Lower leg skin (tissue), 3 donors: ENCODE measurements around the gene VN1R5.

Experiments used
- POLR2A ChIP-seq, 2 donors: fragments of 450-650 bp; IDR thresholded peaks; one replicate each; pipeline ENCODE4 v1.6.1; 2016 to 2017; ENCODE audit warnings: antibody characterized with exemption in 2 of 2, mild to moderate bottlenecking in 1 of 2, moderate library complexity in 1 of 2
- TF ChIP-seq, protein P1 (sequence below), 3 donors: fragments of 450-650 bp; IDR thresholded peaks; one replicate each; pipeline ENCODE4 v1.5.1; 2016; ENCODE audit warnings: antibody characterized with exemption in 3 of 3, mild to moderate bottlenecking in 3 of 3, moderate library complexity in 2 of 3

DNA sequence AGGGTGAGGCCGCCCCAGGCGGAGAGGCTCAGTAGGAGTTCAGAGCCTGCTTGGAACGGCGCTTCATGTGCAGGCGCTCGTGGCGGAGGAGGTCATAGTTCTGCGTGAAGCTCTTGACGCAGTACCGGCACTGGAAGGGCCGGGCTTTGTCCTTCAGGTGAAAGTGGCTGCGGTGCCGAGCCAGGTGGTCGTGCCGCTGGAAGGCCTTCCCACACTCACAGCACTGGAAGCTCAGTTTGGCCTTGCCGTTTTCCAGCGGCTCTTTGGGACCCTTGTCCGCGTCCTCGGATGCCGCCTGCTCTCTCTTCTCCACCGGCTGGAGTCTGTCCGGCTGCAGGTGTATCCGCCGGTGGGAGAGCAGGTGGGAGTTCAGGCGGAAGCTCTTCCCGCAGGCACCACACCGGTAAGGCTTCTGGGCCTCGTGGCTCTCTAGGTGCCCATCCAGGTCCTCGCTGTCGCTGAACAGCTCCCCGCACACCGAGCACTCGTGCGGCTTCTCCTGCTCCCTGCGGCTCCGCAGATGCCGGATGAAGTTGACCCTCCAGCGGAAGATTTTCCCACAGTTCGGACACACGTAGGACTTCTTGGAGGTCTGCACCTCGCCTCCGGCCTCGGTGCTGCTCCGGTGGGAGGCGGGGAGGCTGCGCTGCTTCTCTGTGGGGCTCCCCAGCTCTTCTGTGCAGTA is 44.8 kb downstream of the VN1R5 start:
- TF ChIP-seq, protein P1, sequence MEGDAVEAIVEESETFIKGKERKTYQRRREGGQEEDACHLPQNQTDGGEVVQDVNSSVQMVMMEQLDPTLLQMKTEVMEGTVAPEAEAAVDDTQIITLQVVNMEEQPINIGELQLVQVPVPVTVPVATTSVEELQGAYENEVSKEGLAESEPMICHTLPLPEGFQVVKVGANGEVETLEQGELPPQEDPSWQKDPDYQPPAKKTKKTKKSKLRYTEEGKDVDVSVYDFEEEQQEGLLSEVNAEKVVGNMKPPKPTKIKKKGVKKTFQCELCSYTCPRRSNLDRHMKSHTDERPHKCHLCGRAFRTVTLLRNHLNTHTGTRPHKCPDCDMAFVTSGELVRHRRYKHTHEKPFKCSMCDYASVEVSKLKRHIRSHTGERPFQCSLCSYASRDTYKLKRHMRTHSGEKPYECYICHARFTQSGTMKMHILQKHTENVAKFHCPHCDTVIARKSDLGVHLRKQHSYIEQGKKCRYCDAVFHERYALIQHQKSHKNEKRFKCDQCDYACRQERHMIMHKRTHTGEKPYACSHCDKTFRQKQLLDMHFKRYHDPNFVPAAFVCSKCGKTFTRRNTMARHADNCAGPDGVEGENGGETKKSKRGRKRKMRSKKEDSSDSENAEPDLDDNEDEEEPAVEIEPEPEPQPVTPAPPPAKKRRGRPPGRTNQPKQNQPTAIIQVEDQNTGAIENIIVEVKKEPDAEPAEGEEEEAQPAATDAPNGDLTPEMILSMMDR (IDR thresholded peaks at IDR 0.05) = no peak
- TF ChIP-seq POLR2A (IDR thresholded peaks at IDR 0.05) = no peak
